WERI-Rb-1 (cell line): ENCODE measurements around the gene SIM1.

Source experiments
- DNase-seq: peaks from one replicate; pipeline ENCODE4 v3.0.0-alpha.2; 2020
- H3K27ac ChIP-seq: fragments of 250-450 bp; sonication (Bioruptor Pico); 2 replicates; pipeline ENCODE4 v1.5.1; 2020; ENCODE audit warnings: mild to moderate bottlenecking, moderate library complexity
- H3K27me3 ChIP-seq: fragments of 250-450 bp; sonication (Bioruptor Pico); 2 replicates; pipeline ENCODE4 v1.5.1; 2021; ENCODE audit warnings: mild to moderate bottlenecking, low read depth, moderate library complexity; ENCODE audit not compliant: insufficient read depth, severe bottlenecking
- H3K36me3 ChIP-seq: fragments of 250-450 bp; sonication (Bioruptor Pico); 2 replicates; pipeline ENCODE4 v1.5.1; 2020; ENCODE audit warnings: mild to moderate bottlenecking, moderate library complexity
- H3K4me3 ChIP-seq: 2 replicates; pipeline ENCODE4 v1.5.1; 2011; ENCODE audit warnings: low read depth, mild to moderate bottlenecking, control low read depth, low read length
- H3K9me3 ChIP-seq: fragments of 250-450 bp; sonication (Bioruptor Pico); 2 replicates; pipeline ENCODE4 v1.5.1; 2021; ENCODE audit warnings: mild to moderate bottlenecking, moderate library complexity; ENCODE audit not compliant: severe bottlenecking
- CTCF ChIP-seq: IDR thresholded peaks from 2 replicates; pipeline ENCODE4 v1.5.1; 2011; ENCODE audit warnings: low read depth, mild to moderate bottlenecking, control low read depth, inconsistent platforms, low read length

SIM1 gene

GRCh38 chr6:100469101-100469859 is 4.6 kb upstream of the SIM1 start:
- Histone ChIP-seq H3K9me3 (no peaks in the 10 kb centered on the region), H3K36me3 (no peaks in the 10 kb centered on the region), H3K4me3 (no peak overlapping the region), H3K27ac (no peak overlapping the region), H3K27me3 (peaks cover 11% of the 10 kb centered on the region)
- TF ChIP-seq CTCF: no peak
- DNase-seq: no peak

GRCh38 chr6:100468016-100468622 is 3.4 kb upstream of the SIM1 start:
- H3K27ac ChIP-seq: no peak overlapping the region
- H3K4me3 ChIP-seq: no peak overlapping the region
- peaks cover 23% of the 10 kb centered on the region for H3K27me3 ChIP-seq
- TF ChIP-seq CTCF: no peak
- no peaks in the 10 kb centered on the region for H3K9me3 ChIP-seq
- H3K36me3 ChIP-seq: no peaks in the 10 kb centered on the region
- DNase-seq: no peak

GRCh38 chr6:100467129-100468015 is 2.7 kb upstream of the SIM1 start:
- H3K27me3 ChIP-seq: peaks cover 23% of the 10 kb centered on the region

GRCh38 chr6:100466410-100467128 is 1.8 kb upstream of the SIM1 start:
- H3K4me3 ChIP-seq: no peak overlapping the region
- H3K36me3 ChIP-seq: no peaks in the 10 kb centered on the region
- no peak for DNase-seq
- H3K27ac ChIP-seq: no peak overlapping the region
- no peaks in the 10 kb centered on the region for H3K9me3 ChIP-seq
- H3K27me3 ChIP-seq: peaks cover 23% of the 10 kb centered on the region
- no peak for TF ChIP-seq CTCF

More at GRCh38 chr6:100467129-100468015, 2.7 kb upstream of the SIM1 start:
- TF ChIP-seq CTCF: no peak
- H3K9me3 ChIP-seq: no peaks in the 10 kb centered on the region
- H3K27ac ChIP-seq: no peak overlapping the region
- H3K4me3 ChIP-seq: no peak overlapping the region
- H3K36me3 ChIP-seq: no peaks in the 10 kb centered on the region
- no peak for DNase-seq

- Histone ChIP-seq H3K27me3 (peaks cover 26% of the 10 kb centered on the region), H3K27ac (no peak overlapping the region), H3K4me3 (peak overlapping the region; percentile 85), H3K36me3 (no peaks in the 10 kb centered on the region), H3K9me3 (no peaks in the 10 kb centered on the region)
- TF ChIP-seq CTCF: no peak
- DNase-seq: no peak
These were observed 1.1 kb upstream of the SIM1 start for GRCh38 chr6:100465701-100466409.
